ENCODE results near the gene BOLA1. TPM values are rescaled to one million over a fixed set of nuclear protein-coding genes. Genes with fewer than 3 reads are reported as not detected.

BOLA1 gene
- total and polyA plus RNA-seq, 2 donors (not counting 3 experiments of a cell fraction or from before 2014, with no cell fraction given), result 10.8 to 12.2 TPM

DNA sequence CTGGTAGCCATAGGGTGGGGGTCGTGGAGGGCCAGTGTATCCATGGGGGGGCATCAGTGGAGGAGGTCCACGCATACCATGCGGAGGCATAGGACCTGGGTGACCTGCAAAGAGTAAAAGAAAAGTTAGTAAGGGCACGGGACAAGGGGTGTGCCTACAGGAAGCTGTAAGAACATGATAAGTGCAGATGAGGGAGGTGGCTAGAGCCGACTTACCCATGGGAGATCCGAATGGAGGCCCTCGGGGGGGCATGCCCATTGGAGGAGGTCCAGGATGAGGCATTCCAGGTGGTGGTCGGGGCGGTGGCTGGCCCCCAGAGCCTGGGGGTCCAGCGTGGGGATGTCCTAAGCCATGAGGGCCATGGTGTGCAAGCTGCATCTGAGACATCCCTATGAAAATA lies 24.3 kb downstream of the BOLA1 start:
- Histone ChIP-seq H4K20me1 (replicated peaks; ENCODE audit: control insufficient read depth, extremely low read depth, insufficient read depth, low read length) (no peaks in the 10 kb centered on the region), H2AFZ (ENCODE audit: low read depth, low read length) (no peak overlapping the region), H3K4me3 (replicated peaks in 1 of 3; ENCODE audit: insufficient read depth in 1 of 3, low read depth in 1 of 3, low read length in 3 of 3) (no peak overlapping the region), H3K79me2 (ENCODE audit: control insufficient read depth, insufficient read depth, low read length) (peaks cover 30% of the 10 kb centered on the region), H3K4me2 (ENCODE audit: insufficient read depth, low read length) (no peak overlapping the region), H3K27ac (ENCODE audit: insufficient read depth, low read depth, low read length) (no peak overlapping the region), H3K9me3 (replicated peaks; ENCODE audit: control insufficient read depth, insufficient read depth, low read length) (no peaks in the 10 kb centered on the region), H3K36me3 (ENCODE audit: control insufficient read depth in 2 of 2, extremely low read depth in 1 of 2, insufficient read depth in 2 of 2, low read length in 2 of 2) (peaks cover 21 to 26% of the 10 kb centered on the region in 2 experiments), H3K9me1 (replicated peaks; ENCODE audit: control insufficient read depth, extremely low read depth, insufficient read depth, low read length) (no peaks in the 10 kb centered on the region), H3K27me3 (ENCODE audit: control insufficient read depth in 2 of 2, insufficient read depth in 2 of 2, low read length in 2 of 2) (peaks cover under 1 to 3% of the 10 kb centered on the region in 2 experiments), H3K9ac (replicated peaks; ENCODE audit: extremely low read depth, insufficient read depth, low read length) (no peak overlapping the region), H3K4me1 (ENCODE audit: control insufficient read depth, extremely low read depth, insufficient read depth, low read length) (peaks cover 17% of the 10 kb centered on the region)
- dilution Hi-C loops (cut with MboI; ENCODE audit: extremely low pct_ligation_motif_present, low sequenced_read_pairs), result no loop called here
- ChIA-PET CTCF (interaction anchor here (1.0 kb wide), 1 partner anchor 263 kb away, joined by 3 read pairs; no protein-coding TSS in a partner anchor), POLR2A (no interaction called here)
- BruUV-seq (replicated peaks), result no TSS peak
- FAIRE-seq (no peak), DNase-seq (ENCODE audit: low read depth, low spot score) (no peak)
- intact Hi-C loops (cut with micrococcal nuclease), result no loop called here
- TF ChIP-seq FOS (IDR thresholded peaks at IDR 0.05; ENCODE audit: borderline replicate concordance, insufficient read depth, low read length), result no peak
- TF ChIP-seq GATA2 (IDR thresholded peaks at IDR 0.05; ENCODE audit: insufficient read depth, insufficient read length, low read depth, low read length), result no peak
- TF ChIP-seq MYC (IDR thresholded peaks at IDR 0.05; ENCODE audit: low read depth, low read length), result no peak
- TF ChIP-seq POLR2A (IDR thresholded peaks at IDR 0.05; ENCODE audit: low read depth, low read length), result no peak
- TF ChIP-seq, protein P1, sequence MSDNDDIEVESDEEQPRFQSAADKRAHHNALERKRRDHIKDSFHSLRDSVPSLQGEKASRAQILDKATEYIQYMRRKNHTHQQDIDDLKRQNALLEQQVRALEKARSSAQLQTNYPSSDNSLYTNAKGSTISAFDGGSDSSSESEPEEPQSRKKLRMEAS (IDR thresholded peaks at IDR 0.05; ENCODE audit: insufficient read depth, insufficient read length), result no peak
- TF ChIP-seq CTCF (IDR thresholded peaks at IDR 0.05; ENCODE audit: extremely low read depth in 1 of 2, insufficient read depth in 1 of 2, low read depth in 1 of 2, low read length in 2 of 2), result no peak
- no peak for TF ChIP-seq JUN (IDR thresholded peaks at IDR 0.05; ENCODE audit: borderline replicate concordance, insufficient read depth, insufficient read length, low read depth)
- TF ChIP-seq POLR2AphosphoS5 (IDR thresholded peaks at IDR 0.05; ENCODE audit: insufficient read depth, low read depth, low read length), result no peak
- TF ChIP-seq EZH2 (IDR thresholded peaks at IDR 0.05; ENCODE audit: borderline replicate concordance, low read depth, low read length, severe bottlenecking), result no peak

All from endothelial cell of umbilical vein (primary cell).